Right renal pelvis (tissue), 4 donors: ENCODE measurements around the gene MIEF1. TPM values are rescaled to one million over a fixed set of nuclear protein-coding genes. Genes with fewer than 3 reads are reported as not detected.

Experiments used
- DNase-seq, 4 donors: peaks; one replicate each; pipeline ENCODE4 v3.0.0-alpha.2; 2013; ENCODE audit warnings: low read depth in 4 of 4, low spot score in 3 of 4, missing footprints in 1 of 4
- polyA plus RNA-seq, 4 donors: library from polyadenylated mRNA; unstranded; fragments of 120-200 nt; gene quantifications; one replicate each; pipeline ENCODE4 v1.2.1, GENCODE V29; 2013; ENCODE audit not compliant: insufficient read length in 4 of 4

MIEF1 gene
- polyA plus RNA-seq, 4 donors, result 35.5 to 38.2 (median 37.1) TPM

- no peak for DNase-seq
These were observed 31.4 kb upstream of the MIEF1 start for GRCh38 chr22:39470451-39471291.

- no peak for DNase-seq
These were observed 30.5 kb upstream of the MIEF1 start for GRCh38 chr22:39471381-39472141.

DNA sequence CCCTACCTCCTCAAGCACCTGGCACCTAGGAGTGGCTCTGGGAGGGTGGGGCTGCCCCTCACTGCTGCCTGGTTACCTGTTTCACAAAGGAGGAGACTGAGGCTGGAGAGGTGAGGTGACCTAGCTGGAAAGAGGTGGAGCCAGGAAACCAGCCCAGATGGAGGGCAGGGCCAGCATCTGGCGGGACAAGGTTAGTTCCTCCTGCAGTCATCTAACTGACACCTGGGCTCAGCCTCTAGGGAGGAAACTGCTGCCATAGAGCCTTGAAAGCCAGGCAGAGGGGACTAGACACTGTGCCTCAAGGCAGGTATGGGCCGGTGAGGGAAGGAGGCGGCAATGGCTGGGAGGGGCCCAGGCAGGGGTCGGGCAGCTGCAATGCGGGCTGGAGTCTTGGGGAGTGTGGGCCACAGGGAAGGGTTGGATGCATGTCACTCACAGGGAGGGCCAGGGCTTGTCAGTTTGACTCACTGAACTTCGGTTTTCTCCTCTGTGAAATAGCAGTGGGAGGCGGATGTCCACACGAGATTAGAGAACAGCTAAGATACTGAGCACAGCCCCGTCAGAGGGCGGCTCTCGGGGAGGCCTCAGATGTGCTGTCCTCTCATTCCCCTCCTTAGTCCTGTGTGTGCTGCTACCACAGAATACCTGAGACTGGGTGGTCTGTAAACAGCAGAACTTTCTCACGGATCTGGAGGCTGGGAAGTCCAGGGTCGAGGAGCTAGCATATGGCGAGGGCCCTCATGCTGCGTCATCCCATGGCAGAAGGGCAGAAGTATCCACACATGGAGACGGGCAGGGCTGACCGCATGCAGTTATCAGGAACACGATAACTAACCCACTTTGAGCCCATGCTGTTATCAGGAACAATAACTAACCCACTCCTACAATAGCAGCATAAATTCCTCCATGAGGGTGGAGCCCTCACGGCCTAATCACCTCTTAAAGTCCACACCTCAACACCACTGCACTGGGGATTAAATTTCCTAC lies 29.2 kb upstream of the MIEF1 start:
- DNase-seq, result no peak

- no peak for DNase-seq
These were observed 28.2 kb upstream of the MIEF1 start for GRCh38 chr22:39473851-39474250.

DNA sequence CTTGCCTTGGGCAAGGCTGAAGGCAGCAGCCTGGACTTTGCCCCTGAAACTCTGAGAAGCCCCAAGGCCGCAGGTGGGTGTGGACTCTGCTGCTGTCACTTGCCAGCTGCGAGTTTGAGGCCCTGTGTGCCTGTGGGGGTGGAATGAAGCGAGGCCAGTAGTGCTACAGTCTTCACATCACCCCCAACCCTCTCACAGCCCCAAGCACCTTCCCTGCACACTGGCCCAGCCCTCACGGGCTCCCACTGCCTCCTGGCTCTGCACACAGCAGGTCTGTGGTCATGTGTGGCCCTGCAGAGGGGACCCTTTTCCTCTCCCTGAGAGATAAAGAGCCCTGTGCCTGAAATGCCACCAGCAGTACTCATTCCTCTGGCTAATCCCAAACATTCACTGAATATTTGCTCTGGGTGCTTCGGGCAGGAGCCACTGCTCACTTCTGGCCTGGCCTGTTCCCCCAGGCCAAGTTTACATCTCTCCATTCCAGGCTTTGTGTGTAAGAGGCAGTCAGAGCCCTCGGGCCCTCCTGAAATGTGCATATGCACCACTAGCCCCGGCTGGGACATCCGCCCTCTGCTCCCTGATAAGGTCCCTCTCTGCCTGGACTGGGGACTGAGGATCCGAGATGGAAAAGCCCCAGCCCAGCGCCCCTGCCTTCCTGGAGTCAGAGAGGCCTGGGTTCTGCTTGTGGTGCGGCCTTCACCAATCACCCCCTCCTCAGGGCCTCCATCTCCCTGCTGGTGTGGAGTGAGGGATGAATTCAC lies 27.6 kb upstream of the MIEF1 start:
- no peak for DNase-seq

- DNase-seq, result no peak
These were observed 26.8 kb upstream of the MIEF1 start for GRCh38 chr22:39475337-39475736.

GRCh38 chr22:39475902-39476301 lies 26.2 kb upstream of the MIEF1 start:
- DNase-seq, result no peak

DNA sequence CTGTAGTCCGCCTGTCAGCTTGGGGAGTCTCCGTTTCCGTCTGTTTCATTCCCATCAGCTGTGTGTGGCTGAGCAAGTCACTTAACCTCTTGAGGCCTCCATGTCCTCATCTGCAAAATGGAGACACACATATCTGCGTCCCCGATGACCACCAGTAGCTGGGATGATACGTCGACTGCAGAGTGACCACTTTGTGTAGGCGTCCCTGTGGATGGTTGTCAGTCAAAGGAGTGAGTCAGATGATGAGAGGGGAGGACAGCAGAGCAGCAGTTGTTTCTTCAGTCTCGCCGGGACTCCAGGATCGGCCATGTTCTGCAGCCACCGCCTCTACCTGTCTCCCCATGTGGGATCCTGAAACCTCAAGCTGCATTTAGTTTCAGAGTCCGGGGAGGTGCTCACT lies 25.4 kb upstream of the MIEF1 start:
- DNase-seq, result no peak

DNA sequence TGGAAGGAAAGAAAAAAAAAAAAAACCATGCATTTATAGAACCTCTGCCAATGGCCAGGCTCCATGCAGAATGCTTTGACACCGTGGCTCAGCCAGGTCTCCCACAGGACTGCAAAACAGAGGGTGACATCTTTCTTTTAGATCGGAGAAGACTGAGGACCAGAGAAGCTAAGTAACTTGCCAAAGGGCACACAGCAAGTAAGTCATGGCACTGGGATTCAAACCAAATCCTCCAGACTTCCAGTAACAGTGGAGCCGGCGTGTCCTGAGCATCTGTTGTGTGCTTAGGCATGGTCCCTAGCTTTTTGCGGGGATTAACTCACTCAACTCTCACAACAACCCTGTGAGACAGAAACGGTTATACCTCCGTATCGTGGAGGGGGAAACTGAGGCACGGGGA lies 24.5 kb upstream of the MIEF1 start:
- DNase-seq, result no peak

GRCh38 chr22:39478441-39478850 lies 23.6 kb upstream of the MIEF1 start:
- no peak for DNase-seq

DNA sequence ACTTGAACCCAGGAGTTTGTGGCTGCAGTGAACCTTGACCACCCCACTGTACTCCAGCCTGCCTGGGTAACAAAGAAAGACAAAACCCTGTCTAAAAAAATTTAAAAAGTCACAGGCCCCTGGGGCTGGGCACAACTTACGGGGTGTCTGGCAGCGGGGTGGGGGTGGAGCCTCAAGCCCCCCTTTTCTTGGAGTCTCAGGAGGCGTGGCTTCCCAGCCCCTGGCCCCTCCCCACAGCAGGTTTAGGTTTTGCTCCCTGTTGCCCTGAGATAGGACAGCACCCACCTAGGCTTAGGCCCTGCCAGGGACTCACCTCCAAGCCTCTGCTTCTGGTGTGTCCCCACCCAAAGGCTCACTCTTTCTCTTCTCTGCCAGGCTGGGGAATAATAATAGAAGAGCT lies 22.8 kb upstream of the MIEF1 start:
- no peak for DNase-seq

GRCh38 chr22:39480557-39480956 lies 21.5 kb upstream of the MIEF1 start:
- DNase-seq, result no peak

- DNase-seq, result no peak
These were observed 21.0 kb upstream of the MIEF1 start for GRCh38 chr22:39481054-39481453.

DNA sequence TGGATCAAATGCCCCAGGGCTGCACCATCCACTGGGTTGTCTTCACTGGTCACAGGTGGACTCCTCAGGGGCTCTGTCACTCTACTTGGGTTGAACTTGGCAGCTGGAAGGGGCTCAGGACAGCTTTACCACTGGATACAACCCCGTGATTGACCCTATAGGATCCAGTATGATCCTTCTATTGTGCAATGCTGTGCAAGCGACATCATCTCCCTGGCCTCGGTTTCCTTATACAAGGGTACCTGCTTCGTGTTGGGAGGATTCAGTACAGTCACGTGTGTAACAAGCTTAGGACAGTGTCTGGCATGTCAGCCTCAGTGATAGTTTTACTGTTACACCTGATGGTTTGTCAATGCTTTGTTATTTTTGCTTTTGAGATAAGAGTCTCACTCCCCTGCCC lies 20.5 kb upstream of the MIEF1 start:
- DNase-seq, result no peak

- no peak for DNase-seq
These were observed 19.3 kb upstream of the MIEF1 start for GRCh38 chr22:39482768-39483167.

DNA sequence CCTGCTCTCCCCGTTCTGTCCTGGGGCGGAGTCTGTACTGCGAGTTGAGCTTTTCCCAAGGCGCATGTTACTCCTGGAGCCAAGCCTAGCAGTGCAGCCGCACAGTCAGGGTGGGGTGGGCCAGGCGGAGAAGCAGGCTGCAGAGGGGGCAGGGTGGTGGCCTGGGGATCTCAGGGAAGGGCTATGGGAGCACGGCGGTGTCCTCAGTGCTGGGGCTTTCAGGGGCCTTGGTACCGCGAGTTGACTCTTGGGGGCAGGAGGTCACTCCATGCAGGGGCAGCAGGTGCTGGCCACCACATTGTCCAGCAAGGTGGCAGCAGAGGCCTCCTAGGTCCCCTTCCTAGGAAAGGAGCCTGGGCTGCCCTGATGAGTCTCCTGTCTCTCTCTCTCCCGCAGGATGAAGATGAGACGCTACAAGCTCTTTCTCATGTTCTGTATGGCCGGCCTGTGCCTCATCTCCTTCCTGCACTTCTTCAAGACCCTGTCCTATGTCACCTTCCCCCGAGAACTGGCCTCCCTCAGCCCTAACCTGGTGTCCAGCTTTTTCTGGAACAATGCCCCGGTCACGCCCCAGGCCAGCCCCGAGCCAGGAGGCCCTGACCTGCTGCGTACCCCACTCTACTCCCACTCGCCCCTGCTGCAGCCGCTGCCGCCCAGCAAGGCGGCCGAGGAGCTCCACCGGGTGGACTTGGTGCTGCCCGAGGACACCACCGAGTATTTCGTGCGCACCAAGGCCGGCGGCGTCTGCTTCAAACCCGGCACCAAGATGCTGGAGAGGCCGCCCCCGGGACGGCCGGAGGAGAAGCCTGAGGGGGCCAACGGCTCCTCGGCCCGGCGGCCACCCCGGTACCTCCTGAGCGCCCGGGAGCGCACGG lies 14.9 kb upstream of the MIEF1 start:
- no peak for DNase-seq

DNA sequence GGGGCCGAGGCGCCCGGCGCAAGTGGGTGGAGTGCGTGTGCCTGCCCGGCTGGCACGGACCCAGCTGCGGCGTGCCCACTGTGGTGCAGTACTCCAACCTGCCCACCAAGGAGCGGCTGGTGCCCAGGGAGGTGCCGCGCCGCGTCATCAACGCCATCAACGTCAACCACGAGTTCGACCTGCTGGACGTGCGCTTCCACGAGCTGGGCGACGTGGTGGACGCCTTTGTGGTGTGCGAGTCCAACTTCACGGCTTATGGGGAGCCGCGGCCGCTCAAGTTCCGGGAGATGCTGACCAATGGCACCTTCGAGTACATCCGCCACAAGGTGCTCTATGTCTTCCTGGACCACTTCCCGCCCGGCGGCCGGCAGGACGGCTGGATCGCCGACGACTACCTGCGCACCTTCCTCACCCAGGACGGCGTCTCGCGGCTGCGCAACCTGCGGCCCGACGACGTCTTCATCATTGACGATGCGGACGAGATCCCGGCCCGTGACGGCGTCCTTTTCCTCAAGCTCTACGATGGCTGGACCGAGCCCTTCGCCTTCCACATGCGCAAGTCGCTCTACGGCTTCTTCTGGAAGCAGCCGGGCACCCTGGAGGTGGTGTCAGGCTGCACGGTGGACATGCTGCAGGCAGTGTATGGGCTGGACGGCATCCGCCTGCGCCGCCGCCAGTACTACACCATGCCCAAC lies 14.1 kb upstream of the MIEF1 start:
- no peak for DNase-seq

GRCh38 chr22:39488563-39489083 lies 13.5 kb upstream of the MIEF1 start:
- DNase-seq, result no peak
